AG10803 (cell line): ENCODE data around the gene SLC43A1.

ENCODE experiments used
- DNase-seq: peaks from one replicate; pipeline ENCODE4 v3.0.0; 2010; ENCODE audit warnings: low read depth
- H3K4me3 ChIP-seq: 2 replicates; pipeline ENCODE4 v1.5.1; 2011; ENCODE audit warnings: mild to moderate bottlenecking, low read length, control low read depth
- CTCF ChIP-seq: conservative IDR thresholded peaks from 2 replicates; pipeline ENCODE4 v1.5.1; 2011; ENCODE audit warnings: mild to moderate bottlenecking, low read length, control low read depth, inconsistent platforms

Gene SLC43A1

GRCh38 chr11:57436031-57436430 is 79.5 kb downstream of the SLC43A1 start:
- H3K4me3 ChIP-seq, result no peak overlapping the region
- TF ChIP-seq CTCF, result no peak
- no peak for DNase-seq

- no peak overlapping the region for H3K4me3 ChIP-seq
- peak; percentile 96 for DNase-seq
- no peak for TF ChIP-seq CTCF
Observed at GRCh38 chr11:57434640-57435546, 80.6 kb downstream of the SLC43A1 start.
